Lung (tissue), 16 donors: ENCODE measurements around the gene PLG. TPM values are rescaled to one million over a fixed set of nuclear protein-coding genes. Genes with fewer than 3 reads are reported as not detected.
"Not testable (repeated sequence)": the region's sequence is repeated elsewhere in the genome, so short reads cannot be mapped to it uniquely, and the experiment has no call there.

Experiments used
- ATAC-seq: fragments of 200-7000 bp; cut with Tn5 transposase; one replicate; pipeline ENCODE4 v1.9.1; 2020; ENCODE audit warnings: moderate number of reproducible peaks; ENCODE audit not compliant: insufficient read depth, low FRiP score
- DNase-seq, 3 donors: peaks; one replicate each; pipeline ENCODE4 v3.0.0-alpha.2; 2013 to 2017
- H3K27ac ChIP-seq, 2 donors: one replicate each; pipeline ENCODE4 v1.5.1; 2013; ENCODE audit warnings: mild to moderate bottlenecking in 2 of 2, moderate library complexity in 2 of 2, control low read depth in 1 of 2, inconsistent platforms in 1 of 2, low read depth in 1 of 2, low read length in 1 of 2
- H3K27me3 ChIP-seq, 3 donors: one replicate each; pipeline ENCODE4 v1.5.1; 2013; ENCODE audit warnings: low read length in 2 of 3; ENCODE audit not compliant: control insufficient read depth in 3 of 3, insufficient read depth in 3 of 3
- H3K36me3 ChIP-seq, 4 donors: one replicate each; pipeline ENCODE4 v1.5.1; 2013; ENCODE audit warnings: low read length in 4 of 4, mild to moderate bottlenecking in 1 of 4, moderate library complexity in 1 of 4; ENCODE audit not compliant: control insufficient read depth in 4 of 4, insufficient read depth in 4 of 4
- H3K4me1 ChIP-seq, 5 donors: one replicate each; pipeline ENCODE4 v1.5.1; 2013; ENCODE audit warnings: low read length in 5 of 5, mild to moderate bottlenecking in 2 of 5, moderate library complexity in 1 of 5; ENCODE audit not compliant: control insufficient read depth in 5 of 5, insufficient read depth in 5 of 5
- H3K4me3 ChIP-seq: one replicate; pipeline ENCODE4 v1.5.1; 2013; ENCODE audit warnings: mild to moderate bottlenecking, control low read depth, moderate library complexity
- H3K9ac ChIP-seq, 2 donors: one replicate each; pipeline ENCODE4 v1.5.1; 2013; ENCODE audit warnings: low read length in 2 of 2, control low read depth in 1 of 2; ENCODE audit not compliant: insufficient read depth in 1 of 2
- H3K9me3 ChIP-seq, 4 donors: one replicate each; pipeline ENCODE4 v1.5.1; 2013; ENCODE audit warnings: low read length in 3 of 4, mild to moderate bottlenecking in 1 of 4, moderate library complexity in 1 of 4; ENCODE audit not compliant: control insufficient read depth in 4 of 4, insufficient read depth in 3 of 4
- WGBS, 2 donors: extraction: QIAGEN DNeasy Blood & Tissue Kit; methylation state at CpG; one replicate each; pipeline ENCODE4 v1.1.7; 2013; 5-methylcytosine and 5-hydroxymethylcytosine counted together
- long read RNA-seq, 5 donors: transcript quantifications; one replicate each; lab custom pipeline, GENCODE V29; 2026
- polyA plus RNA-seq, 2 donors: library from polyadenylated mRNA; stranded (reverse); fragments of 200-250 nt; gene quantifications; one replicate each; pipeline ENCODE4 v1.2.1, GENCODE V29; 2013
- total RNA-seq, 2 donors: library from RNA; depleted of rRNA in 1 of 2; stranded (reverse); fragments of >200 nt in 1 of 2; gene quantifications; one replicate each; pipeline ENCODE4 v1.2.1, GENCODE V29; 2014 to 2021
- TF ChIP-seq, protein P1 (sequence below): IDR thresholded peaks from 2 replicates; pipeline ENCODE4 v1.5.1; 2012; ENCODE audit warnings: mild to moderate bottlenecking; ENCODE audit errors: control extremely low read depth, extremely low read depth
- donor health status: control.
- donor health status: control.
- donor health status: Bipolar disorder and iron deficiency.
- donor health status: healthy.
- donor health status: DM: yes; HTN: yes; CAD: no.

The PLG gene
- 1 to 10 TPM; 1.5 to 1.7 TPM for total RNA-seq
- polyA plus RNA-seq, result under 1 TPM in 1 of 2 donors, not detected in 1; 0.52 TPM
- long read RNA-seq, donor 1, result 0 reads
- long read RNA-seq, donor 2, result 0 reads
- long read RNA-seq, donor 3, result 0 reads
- long read RNA-seq, donor 4, result 0 reads
- long read RNA-seq, donor 5, result 0 reads

DNA sequence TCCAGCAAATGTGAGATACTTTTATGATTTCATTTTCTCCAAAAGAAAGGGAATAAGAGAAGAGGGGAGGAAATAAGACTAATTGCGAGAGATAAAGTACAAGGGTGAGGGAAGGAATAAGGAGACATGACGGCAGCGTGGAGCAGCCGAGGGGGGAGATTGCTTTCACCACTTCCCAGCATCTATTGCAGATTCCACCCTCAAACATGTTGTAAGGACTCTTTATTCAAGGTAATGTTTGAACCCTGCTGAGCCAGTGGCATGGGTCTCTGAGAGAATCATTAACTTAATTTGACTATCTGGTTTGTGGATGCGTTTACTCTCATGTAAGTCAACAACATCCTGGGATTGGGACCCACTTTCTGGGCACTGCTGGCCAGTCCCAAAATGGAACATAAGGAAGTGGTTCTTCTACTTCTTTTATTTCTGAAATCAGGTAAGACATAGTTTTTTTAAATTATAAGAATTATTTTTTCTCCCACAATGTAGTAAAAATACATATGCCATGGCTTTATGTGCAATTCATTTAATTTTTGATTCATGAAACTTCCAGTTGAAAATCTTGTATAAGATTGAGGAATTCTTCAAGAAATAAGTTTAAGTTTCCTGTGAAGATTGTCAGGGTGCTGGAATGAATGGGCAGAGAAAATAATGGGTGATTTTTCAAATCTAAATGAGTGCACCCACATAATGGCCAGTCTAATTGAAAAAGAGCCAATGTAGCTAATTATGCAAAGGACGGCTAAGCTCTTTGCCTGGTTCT, at the start of gene PLG:
TSS of gene PLG (plus strand) at position 327 of the 763 bp plus-strand sequence. CDS start at position 388, 61 bp downstream.
- ATAC-seq, H3K4me1 ChIP-seq, H3K9ac ChIP-seq, H3K9me3 ChIP-seq, H3K36me3 ChIP-seq, H3K27me3 ChIP-seq, H3K27ac ChIP-seq, DNase-seq, H3K4me3 ChIP-seq: not testable (repeated sequence)
- WGBS, 2 donors, result 76 to 91% methylated on average over 6 of the region's 6 CpGs

DNA sequence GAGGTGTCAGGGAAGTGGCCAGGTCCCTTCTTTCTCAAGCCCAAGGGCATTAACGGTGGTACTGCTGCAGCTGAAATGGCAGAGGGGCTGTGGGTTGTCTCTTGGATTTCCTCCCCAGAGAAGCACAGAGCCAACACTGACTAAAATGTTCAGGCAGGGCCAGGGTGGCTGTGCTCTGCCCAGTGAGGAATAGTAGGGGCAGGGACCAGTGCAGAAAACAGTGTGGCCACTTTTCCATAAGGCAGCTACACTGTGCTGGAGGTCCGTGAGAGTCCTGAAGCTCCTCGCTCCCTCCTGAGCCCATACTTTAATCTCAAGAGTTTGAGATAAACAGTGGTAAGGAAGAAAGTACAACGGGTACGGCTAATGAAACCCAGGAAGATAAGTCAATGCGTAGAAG, 42.5 kb upstream of the PLG start:
- Histone ChIP-seq H3K9me3 (peaks cover 0 to 8% (median 3%) of the 10 kb centered on the region in 4 donors), H3K4me3 (no peak overlapping the region), H3K27ac (no peak overlapping the region), H3K4me1 (no peaks in the 10 kb centered on the region), H3K36me3 (no peaks in the 10 kb centered on the region), H3K27me3 (no peaks in the 10 kb centered on the region), H3K9ac (no peak overlapping the region)
- DNase-seq (no peak), ATAC-seq (no peak)
- TF ChIP-seq, protein P1, sequence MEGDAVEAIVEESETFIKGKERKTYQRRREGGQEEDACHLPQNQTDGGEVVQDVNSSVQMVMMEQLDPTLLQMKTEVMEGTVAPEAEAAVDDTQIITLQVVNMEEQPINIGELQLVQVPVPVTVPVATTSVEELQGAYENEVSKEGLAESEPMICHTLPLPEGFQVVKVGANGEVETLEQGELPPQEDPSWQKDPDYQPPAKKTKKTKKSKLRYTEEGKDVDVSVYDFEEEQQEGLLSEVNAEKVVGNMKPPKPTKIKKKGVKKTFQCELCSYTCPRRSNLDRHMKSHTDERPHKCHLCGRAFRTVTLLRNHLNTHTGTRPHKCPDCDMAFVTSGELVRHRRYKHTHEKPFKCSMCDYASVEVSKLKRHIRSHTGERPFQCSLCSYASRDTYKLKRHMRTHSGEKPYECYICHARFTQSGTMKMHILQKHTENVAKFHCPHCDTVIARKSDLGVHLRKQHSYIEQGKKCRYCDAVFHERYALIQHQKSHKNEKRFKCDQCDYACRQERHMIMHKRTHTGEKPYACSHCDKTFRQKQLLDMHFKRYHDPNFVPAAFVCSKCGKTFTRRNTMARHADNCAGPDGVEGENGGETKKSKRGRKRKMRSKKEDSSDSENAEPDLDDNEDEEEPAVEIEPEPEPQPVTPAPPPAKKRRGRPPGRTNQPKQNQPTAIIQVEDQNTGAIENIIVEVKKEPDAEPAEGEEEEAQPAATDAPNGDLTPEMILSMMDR, result no peak
- 82 to 86% methylated on average over 6 of the region's 6 CpGs for WGBS, 2 donors

DNA sequence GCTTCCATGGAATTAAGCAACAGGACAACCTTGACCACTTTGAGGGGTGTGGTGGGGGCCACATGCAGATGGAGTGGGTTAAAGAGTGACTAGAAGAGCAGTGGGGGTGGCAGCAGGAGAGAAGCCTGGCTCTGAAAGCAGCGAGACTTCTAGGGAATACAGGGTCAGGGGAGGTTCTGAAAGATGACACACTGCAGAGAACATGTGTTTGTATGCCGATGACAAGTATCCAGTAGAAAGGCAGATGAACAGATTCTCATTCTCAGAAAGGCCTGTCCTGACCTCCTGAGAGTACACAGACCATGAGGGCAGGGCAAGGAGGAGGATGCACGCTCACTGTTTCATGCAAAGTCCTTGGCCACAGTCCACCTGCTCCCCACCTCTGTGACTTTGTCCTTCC, 40.8 kb upstream of the PLG start:
- no peak for ATAC-seq
- TF ChIP-seq, protein P1, result no peak

DNA sequence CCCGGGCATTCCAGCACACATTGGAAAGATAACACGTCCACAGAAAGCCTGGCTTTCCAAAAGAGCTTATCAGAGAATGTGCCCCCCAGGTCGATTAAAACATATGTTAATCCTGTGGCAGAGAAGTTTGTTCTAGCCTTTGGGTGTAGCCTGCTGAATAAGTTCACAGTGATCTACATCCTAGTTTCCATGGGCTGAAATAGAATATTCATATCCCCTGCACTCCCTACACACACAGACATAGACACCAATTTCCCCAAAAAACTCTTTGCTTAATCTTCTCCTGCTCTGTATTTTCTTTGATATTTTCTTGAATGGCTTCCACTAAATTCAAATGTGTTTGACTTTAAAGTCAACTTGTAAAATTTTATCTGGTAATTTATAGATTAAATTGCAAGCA, 39.6 kb upstream of the PLG start:
- peaks cover 0 to 2% (median 1%) of the 10 kb centered on the region in 4 donors for H3K9me3 ChIP-seq
- ATAC-seq (no peak), DNase-seq (no peak)
- TF ChIP-seq, protein P1, result no peak
- H3K27ac ChIP-seq, result no peak overlapping the region
- no peaks in the 10 kb centered on the region for H3K36me3 ChIP-seq
- no peaks in the 10 kb centered on the region for H3K27me3 ChIP-seq
- H3K4me3 ChIP-seq, result no peak overlapping the region
- H3K9ac ChIP-seq, result no peak overlapping the region
- H3K4me1 ChIP-seq, result no peaks in the 10 kb centered on the region
- 40 to 49% methylated on average over 3 of the region's 3 CpGs for WGBS, 2 donors

More for the DNA sequence above, 40.8 kb upstream of the PLG start:
- Histone ChIP-seq H3K27ac (no peak overlapping the region), H3K4me1 (no peaks in the 10 kb centered on the region), H3K9me3 (peaks cover 0 to 2% (median 1%) of the 10 kb centered on the region in 4 donors), H3K4me3 (peak overlapping the region; percentile 8), H3K27me3 (no peaks in the 10 kb centered on the region), H3K36me3 (no peaks in the 10 kb centered on the region), H3K9ac (no peak overlapping the region)
- WGBS, 2 donors, result 72 to 82% methylated on average over 3 of the region's 3 CpGs
- no peak for DNase-seq
